ENCODE measurements around the gene EPHB2. TPM values are rescaled to one million over a fixed set of nuclear protein-coding genes. Genes with fewer than 3 reads are reported as not detected.

EPHB2 gene
- polyA plus RNA-seq, 6 donors from 2014 or later = 0.08 TPM; not detected in 5

- DNase-seq (no peak), ATAC-seq (ENCODE audit: low read depth in 2 of 2) (no peak)
- H3K27me3 Mint-ChIP-seq = peaks cover 4 to 9% (median 8%) of the 10 kb centered on the region in 3 donors
- H3K36me3 Mint-ChIP-seq = no peaks in the 10 kb centered on the region
- H3K4me1 Mint-ChIP-seq = no peaks in the 10 kb centered on the region
- H3K27ac Mint-ChIP-seq = no peak overlapping the region
- no peak overlapping the region for H3K4me3 Mint-ChIP-seq
- no peaks in the 10 kb centered on the region for H3K9me3 Mint-ChIP-seq
Measured at GRCh38 chr1:22877112-22877915, 166.7 kb downstream of the EPHB2 start.

DNA sequence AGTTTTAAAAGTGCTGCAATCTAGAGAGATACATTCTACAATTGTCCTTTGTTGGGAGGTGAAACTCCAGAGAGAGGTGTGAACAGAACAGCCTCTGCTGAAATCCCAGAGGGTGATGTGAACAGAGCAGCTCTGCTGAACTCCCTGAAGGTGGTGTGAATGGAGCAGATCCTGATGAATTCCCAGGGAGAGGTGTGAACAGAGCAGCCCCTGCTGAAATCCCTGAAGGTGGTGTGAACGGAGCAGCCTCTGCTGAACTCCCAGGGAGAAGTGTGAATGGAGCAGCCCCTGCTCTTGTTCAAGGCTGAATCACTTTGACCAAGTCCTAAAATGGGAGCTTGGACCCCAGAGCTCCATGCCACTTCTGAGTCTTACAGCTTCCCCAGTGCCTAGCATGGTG is 167.3 kb downstream of the EPHB2 start:
- no peaks in the 10 kb centered on the region for H3K9me3 Mint-ChIP-seq
- peaks cover 4 to 11% (median 9%) of the 10 kb centered on the region in 3 donors for H3K27me3 Mint-ChIP-seq
- DNase-seq (no peak), ATAC-seq (ENCODE audit: low read depth in 2 of 2) (no peak)
- H3K36me3 Mint-ChIP-seq = no peaks in the 10 kb centered on the region
- H3K4me1 Mint-ChIP-seq = no peaks in the 10 kb centered on the region
- no peak overlapping the region for H3K27ac Mint-ChIP-seq
- H3K4me3 Mint-ChIP-seq = no peak overlapping the region

DNA sequence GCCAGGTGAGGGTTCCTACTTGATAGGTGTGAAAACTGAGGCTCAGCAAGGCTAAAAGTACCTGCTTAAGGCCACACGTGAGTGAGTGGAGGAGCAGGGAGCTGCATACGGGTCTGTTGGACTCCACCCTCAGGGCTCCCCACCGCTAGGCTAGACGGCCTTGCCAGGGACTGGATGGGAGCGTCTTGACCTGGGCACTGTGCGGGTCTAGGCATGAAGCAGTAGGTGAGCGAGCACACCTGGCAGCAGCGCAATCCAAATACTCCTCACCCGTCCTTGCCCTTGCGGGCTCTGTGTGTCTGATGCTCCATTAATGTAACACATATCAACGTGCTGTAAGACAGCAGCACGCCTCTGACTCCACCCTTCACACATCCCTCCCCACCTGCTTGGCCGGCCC is 168.0 kb downstream of the EPHB2 start:
- H3K27ac Mint-ChIP-seq = no peak overlapping the region
- no peaks in the 10 kb centered on the region for H3K36me3 Mint-ChIP-seq
- no peak for DNase-seq
- H3K4me3 Mint-ChIP-seq = no peak overlapping the region
- ATAC-seq (ENCODE audit: low read depth in 2 of 2) = no peak
- peaks cover 0 to 11% (median 9%) of the 10 kb centered on the region in 3 donors for H3K27me3 Mint-ChIP-seq
- no peaks in the 10 kb centered on the region for H3K4me1 Mint-ChIP-seq
- no peaks in the 10 kb centered on the region for H3K9me3 Mint-ChIP-seq

- H3K27me3 Mint-ChIP-seq = peaks cover 0 to 11% (median 9%) of the 10 kb centered on the region in 3 donors
- no peak overlapping the region for H3K4me3 Mint-ChIP-seq
- no peaks in the 10 kb centered on the region for H3K9me3 Mint-ChIP-seq
- peaks cover 0 to 4% (median 1%) of the 10 kb centered on the region in 3 donors for H3K4me1 Mint-ChIP-seq
- no peaks in the 10 kb centered on the region for H3K36me3 Mint-ChIP-seq
- DNase-seq = no peak
- ATAC-seq (ENCODE audit: low read depth in 2 of 2) = no peak
- peak overlapping the region in 1 of 6 donors; percentile 47 for H3K27ac Mint-ChIP-seq
Measured at GRCh38 chr1:22879445-22879844, 168.8 kb downstream of the EPHB2 start.

- Mint-ChIP-seq H3K4me1 (peaks cover 7 to 11% (median 9%) of the 10 kb centered on the region in 3 donors), H3K36me3 (no peaks in the 10 kb centered on the region), H3K9me3 (no peaks in the 10 kb centered on the region), H3K27ac (peak overlapping the region in 1 of 6 donors; percentile 14), H3K4me3 (no peak overlapping the region), H3K27me3 (peaks cover 0 to 11% (median 9%) of the 10 kb centered on the region in 3 donors)
- DNase-seq (no peak), ATAC-seq (ENCODE audit: low read depth in 2 of 2) (no peak)
Measured at GRCh38 chr1:22880174-22880601, 169.5 kb downstream of the EPHB2 start.

DNA sequence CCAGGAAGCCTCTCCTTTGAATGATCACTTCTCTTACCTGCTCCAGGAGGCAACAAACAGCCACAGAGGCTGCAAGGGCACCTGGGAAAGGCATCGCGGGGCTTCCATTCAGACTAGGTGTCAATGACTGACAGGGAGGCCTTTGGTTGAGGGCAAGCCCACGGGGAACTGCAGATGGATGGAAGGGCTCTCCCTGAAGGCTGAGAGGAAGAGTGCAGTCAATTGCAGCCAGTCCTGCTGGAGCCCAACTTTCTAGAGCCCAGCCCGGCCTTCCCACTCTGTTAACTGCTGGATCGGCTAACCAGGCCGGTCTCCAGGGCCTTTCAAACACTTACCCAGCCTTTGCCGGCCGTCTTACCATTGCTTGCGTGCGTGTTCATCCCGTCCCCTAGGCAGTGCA is 172.8 kb downstream of the EPHB2 start:
- Mint-ChIP-seq H3K27ac (no peak overlapping the region), H3K27me3 (peaks cover 0 to 22% (median 3%) of the 10 kb centered on the region in 3 donors), H3K9me3 (no peaks in the 10 kb centered on the region), H3K4me1 (peaks cover 13 to 14% (median 13%) of the 10 kb centered on the region in 3 donors), H3K36me3 (no peaks in the 10 kb centered on the region), H3K4me3 (no peak overlapping the region)
- DNase-seq = no peak
- ATAC-seq (ENCODE audit: low read depth in 2 of 2) = no peak

- Mint-ChIP-seq H3K27me3 (peaks cover 9 to 18% (median 10%) of the 10 kb centered on the region in 3 donors), H3K4me1 (peaks cover 13 to 14% (median 13%) of the 10 kb centered on the region in 3 donors), H3K4me3 (peak overlapping the region; percentile 18 to 86 (median 76)), H3K9me3 (no peaks in the 10 kb centered on the region), H3K36me3 (no peaks in the 10 kb centered on the region), H3K27ac (peak overlapping the region in 2 of 6 donors; percentile 66 to 67)
- DNase-seq (no peak), ATAC-seq (ENCODE audit: low read depth in 2 of 2) (peak in 1 of 2 donors; percentile 14)
Measured at GRCh38 chr1:22884806-22885530, 174.3 kb downstream of the EPHB2 start.

GRCh38 chr1:22886211-22886610 is 175.6 kb downstream of the EPHB2 start:
- no peaks in the 10 kb centered on the region for H3K9me3 Mint-ChIP-seq
- DNase-seq (no peak), ATAC-seq (ENCODE audit: low read depth in 2 of 2) (no peak)
- no peak overlapping the region for H3K4me3 Mint-ChIP-seq
- H3K27me3 Mint-ChIP-seq = peaks cover 13 to 18% (median 17%) of the 10 kb centered on the region in 3 donors
- H3K4me1 Mint-ChIP-seq = peaks cover 13 to 14% (median 13%) of the 10 kb centered on the region in 3 donors
- H3K27ac Mint-ChIP-seq = no peak overlapping the region
- H3K36me3 Mint-ChIP-seq = no peaks in the 10 kb centered on the region

DNA sequence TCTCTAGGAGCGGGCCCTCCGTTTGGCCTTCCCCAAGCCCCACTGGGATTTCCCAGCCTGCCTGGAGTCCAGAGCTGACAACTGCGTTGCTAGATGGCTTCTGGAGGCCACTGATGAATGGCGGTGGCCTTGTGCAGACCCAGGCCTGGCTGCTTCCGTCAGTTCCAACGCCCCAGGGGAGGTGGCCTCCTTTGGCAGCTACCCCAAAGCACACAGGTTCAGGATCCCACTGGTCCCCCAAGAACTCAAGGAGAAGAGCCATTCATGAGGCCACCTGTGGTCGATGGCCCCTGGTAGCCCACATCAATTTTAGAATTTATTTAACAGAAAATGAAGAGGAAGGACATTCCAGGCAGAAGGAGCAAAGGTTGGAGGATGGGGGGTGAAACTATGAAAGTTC is 176.9 kb downstream of the EPHB2 start:
- H3K4me1 Mint-ChIP-seq = peaks cover 13 to 14% (median 13%) of the 10 kb centered on the region in 3 donors

DNA sequence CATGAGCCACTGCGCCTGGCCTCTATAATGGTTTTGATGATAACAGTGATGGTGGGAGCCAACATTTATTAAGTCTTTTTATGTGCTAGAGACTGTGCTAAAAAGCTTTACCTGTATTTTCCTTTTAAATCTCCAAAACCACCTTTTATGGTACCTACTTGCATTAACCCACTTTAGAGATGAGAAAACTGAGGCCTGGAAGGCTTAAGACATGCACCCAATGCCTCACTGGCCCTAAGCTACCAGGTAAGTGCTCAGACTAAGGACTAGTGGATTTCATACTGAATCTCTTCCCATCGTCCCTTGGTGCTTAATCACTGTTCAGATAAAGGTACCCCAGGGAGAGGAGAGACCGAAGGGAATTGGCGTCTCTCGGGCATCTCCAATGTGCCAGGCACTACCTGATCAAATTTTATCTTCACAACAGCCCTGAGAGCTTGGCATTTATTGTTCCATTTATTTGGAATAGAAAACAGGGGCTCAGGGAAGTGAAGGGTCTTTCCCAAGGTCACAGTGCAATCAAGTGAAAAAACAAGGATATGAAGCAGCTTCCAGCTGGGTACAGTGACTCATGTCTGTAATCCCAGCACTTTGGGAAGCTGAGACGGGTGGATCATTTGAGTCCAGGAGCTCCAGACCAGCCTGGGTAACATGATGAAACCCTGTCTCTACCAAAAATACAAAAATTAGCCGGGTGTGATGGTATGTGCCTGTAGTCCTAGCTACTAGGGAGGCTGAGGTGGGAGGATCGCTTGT is 177.9 kb downstream of the EPHB2 start:
- Mint-ChIP-seq H3K4me3 (no peak overlapping the region), H3K36me3 (no peaks in the 10 kb centered on the region), H3K4me1 (peaks cover 13 to 14% (median 13%) of the 10 kb centered on the region in 3 donors), H3K9me3 (no peaks in the 10 kb centered on the region), H3K27ac (peak overlapping the region in 1 of 6 donors; percentile 11), H3K27me3 (peaks cover 11 to 17% (median 13%) of the 10 kb centered on the region in 3 donors)
- ATAC-seq (ENCODE audit: low read depth in 2 of 2) = no peak
- DNase-seq = no peak

More for the DNA sequence above, 176.9 kb downstream of the EPHB2 start:
- Mint-ChIP-seq H3K27ac (no peak overlapping the region), H3K9me3 (no peaks in the 10 kb centered on the region), H3K27me3 (peaks cover 12 to 17% (median 13%) of the 10 kb centered on the region in 3 donors), H3K4me3 (no peak overlapping the region), H3K36me3 (no peaks in the 10 kb centered on the region)
- ATAC-seq (ENCODE audit: low read depth in 2 of 2) (no peak), DNase-seq (no peak)

DNA sequence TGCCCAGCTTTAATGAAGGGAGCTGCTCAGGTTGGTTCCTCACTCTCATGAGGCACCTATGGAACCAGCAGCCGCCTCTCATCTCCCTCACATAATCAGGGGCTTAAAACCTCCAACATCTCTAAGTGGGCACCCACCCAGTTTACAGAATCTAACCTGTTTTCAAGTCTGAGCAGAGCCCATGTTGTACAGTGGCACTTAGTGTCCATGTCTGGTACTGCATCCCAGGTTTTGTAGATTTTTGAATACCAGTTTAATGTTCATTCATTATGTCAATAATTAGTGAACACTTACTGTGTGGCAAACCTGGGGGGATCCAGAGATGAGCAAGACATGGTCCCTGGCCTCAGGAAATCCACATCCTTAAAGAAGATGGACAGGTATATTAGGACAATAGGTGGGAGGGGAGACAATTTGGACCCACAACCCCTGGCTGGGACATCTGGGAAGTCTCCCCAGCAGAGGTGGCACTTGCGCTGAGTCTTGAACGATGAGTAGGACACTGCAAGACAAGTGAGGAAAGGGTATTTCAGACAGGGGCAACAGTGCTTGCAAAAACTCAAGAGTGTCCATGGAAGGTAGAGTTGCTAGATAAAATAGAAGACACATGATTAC is 178.7 kb downstream of the EPHB2 start:
- ATAC-seq (ENCODE audit: low read depth in 2 of 2) = no peak

DNA sequence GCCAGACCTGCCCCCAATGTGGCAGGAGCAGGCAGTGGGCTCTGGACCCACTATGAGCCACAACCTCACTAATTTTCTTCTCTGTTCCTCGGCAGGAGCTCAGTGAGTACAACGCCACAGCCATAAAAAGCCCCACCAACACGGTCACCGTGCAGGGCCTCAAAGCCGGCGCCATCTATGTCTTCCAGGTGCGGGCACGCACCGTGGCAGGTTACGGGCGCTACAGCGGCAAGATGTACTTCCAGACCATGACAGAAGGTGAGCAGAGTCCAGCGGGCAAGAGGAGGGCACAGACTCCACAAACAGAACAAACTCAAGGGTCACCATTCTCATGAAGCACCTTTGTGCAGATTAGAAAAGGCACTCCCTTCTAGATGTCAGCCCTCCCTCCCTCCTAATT is 182.2 kb downstream of the EPHB2 start:
- Mint-ChIP-seq H3K27me3 (peaks cover 17 to 34% (median 31%) of the 10 kb centered on the region in 3 donors), H3K4me3 (no peak overlapping the region), H3K4me1 (no peaks in the 10 kb centered on the region), H3K36me3 (no peaks in the 10 kb centered on the region), H3K27ac (no peak overlapping the region), H3K9me3 (no peaks in the 10 kb centered on the region)
- DNase-seq = no peak
- no peak for ATAC-seq (ENCODE audit: low read depth in 2 of 2)

More for the DNA sequence above, 178.7 kb downstream of the EPHB2 start:
- Mint-ChIP-seq H3K4me1 (peaks cover 10 to 14% (median 13%) of the 10 kb centered on the region in 3 donors), H3K36me3 (no peaks in the 10 kb centered on the region), H3K9me3 (no peaks in the 10 kb centered on the region), H3K27me3 (peaks cover 13 to 17% (median 16%) of the 10 kb centered on the region in 3 donors), H3K4me3 (no peak overlapping the region), H3K27ac (no peak overlapping the region)
- DNase-seq = no peak

DNA sequence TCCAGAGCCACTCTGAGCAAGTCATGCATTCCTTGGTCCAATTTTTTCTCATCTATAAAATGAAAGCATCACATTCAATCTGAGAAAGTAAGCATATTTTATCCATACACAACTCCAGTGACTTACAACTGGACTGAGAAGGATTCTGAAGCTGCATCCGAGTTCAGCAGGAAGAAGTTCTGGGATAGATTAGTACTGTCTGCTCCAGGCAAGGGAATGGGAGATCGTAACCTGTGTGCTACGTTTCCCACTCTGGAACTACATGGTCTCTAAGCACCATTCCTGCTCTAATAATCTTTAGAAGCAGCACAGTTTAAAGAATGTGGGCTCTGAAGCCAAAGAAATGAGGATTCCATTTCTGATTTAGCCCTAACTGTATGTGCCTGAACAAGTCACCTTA is 182.7 kb downstream of the EPHB2 start:
- Mint-ChIP-seq H3K9me3 (no peaks in the 10 kb centered on the region), H3K27me3 (peaks cover 19 to 39% (median 35%) of the 10 kb centered on the region in 3 donors), H3K27ac (no peak overlapping the region), H3K4me1 (no peaks in the 10 kb centered on the region), H3K4me3 (no peak overlapping the region), H3K36me3 (no peaks in the 10 kb centered on the region)
- DNase-seq = no peak
- no peak for ATAC-seq (ENCODE audit: low read depth in 2 of 2)
